ENCODE data around the gene ARHGAP40.

DNA sequence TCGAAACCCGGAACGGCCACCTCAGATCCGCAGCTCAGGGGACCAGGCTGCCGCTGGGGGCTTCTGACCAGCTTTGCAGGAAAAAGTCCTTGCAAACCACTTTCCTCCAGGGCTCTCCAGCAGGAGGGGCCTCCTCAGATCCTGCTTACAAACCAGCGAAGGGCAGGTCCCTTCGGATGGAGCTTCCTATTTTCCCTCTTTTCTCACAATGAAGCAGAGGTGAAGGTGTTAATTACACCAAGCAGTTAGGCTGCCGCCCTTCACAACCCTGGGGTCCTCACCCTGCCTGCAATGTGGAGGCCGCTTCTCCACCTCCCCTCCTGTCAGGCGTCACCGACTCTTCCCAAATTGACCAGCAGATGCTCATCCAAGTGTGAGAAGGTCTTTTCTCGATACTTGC, 5.7 kb downstream of the ARHGAP40 start:
- TF ChIP-seq ATAD3A (CRISPR knock-in tag; IDR thresholded peaks at IDR 0.05) (no peak), SOX13 (IDR thresholded peaks at IDR 0.05) (no peak), SOX13 (CRISPR knock-in tag; conservative IDR thresholded peaks at IDR 0.05 in 1 of 2, IDR thresholded peaks at IDR 0.05 in 1 of 2) (no peak), PITX1 (CRISPR knock-in tag; IDR thresholded peaks at IDR 0.05) (no peak), KLF9 (CRISPR knock-in tag; IDR thresholded peaks at IDR 0.05; ENCODE audit: low read depth) (no peak), SIN3A (IDR thresholded peaks at IDR 0.05; ENCODE audit: borderline replicate concordance, low read depth, low read length) (no peak), ZNF3 (CRISPR knock-in tag; IDR thresholded peaks at IDR 0.05) (no peak), HNRNPLL (IDR thresholded peaks at IDR 0.05; ENCODE audit: low read depth, low read length, poor library complexity, severe bottlenecking) (no peak), RXRA (CRISPR knock-in tag; IDR thresholded peaks at IDR 0.05) (no peak), HNRNPH1 (optimal IDR thresholded peaks at IDR 0.05; ENCODE audit: low read depth, low read length) (no peak), POLR2G (IDR thresholded peaks at IDR 0.05; ENCODE audit: low read depth, low read length) (no peak), EZH2 (conservative IDR thresholded peaks at IDR 0.05; ENCODE audit: low read depth, low read length) (no peak), ZNF674 (CRISPR knock-in tag; IDR thresholded peaks at IDR 0.05; ENCODE audit: low read depth) (no peak)
- TF ChIP-seq, protein P1, sequence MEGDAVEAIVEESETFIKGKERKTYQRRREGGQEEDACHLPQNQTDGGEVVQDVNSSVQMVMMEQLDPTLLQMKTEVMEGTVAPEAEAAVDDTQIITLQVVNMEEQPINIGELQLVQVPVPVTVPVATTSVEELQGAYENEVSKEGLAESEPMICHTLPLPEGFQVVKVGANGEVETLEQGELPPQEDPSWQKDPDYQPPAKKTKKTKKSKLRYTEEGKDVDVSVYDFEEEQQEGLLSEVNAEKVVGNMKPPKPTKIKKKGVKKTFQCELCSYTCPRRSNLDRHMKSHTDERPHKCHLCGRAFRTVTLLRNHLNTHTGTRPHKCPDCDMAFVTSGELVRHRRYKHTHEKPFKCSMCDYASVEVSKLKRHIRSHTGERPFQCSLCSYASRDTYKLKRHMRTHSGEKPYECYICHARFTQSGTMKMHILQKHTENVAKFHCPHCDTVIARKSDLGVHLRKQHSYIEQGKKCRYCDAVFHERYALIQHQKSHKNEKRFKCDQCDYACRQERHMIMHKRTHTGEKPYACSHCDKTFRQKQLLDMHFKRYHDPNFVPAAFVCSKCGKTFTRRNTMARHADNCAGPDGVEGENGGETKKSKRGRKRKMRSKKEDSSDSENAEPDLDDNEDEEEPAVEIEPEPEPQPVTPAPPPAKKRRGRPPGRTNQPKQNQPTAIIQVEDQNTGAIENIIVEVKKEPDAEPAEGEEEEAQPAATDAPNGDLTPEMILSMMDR (CRISPR knock-in tag; IDR thresholded peaks at IDR 0.05) = no peak
- TF ChIP-seq, protein P2, sequence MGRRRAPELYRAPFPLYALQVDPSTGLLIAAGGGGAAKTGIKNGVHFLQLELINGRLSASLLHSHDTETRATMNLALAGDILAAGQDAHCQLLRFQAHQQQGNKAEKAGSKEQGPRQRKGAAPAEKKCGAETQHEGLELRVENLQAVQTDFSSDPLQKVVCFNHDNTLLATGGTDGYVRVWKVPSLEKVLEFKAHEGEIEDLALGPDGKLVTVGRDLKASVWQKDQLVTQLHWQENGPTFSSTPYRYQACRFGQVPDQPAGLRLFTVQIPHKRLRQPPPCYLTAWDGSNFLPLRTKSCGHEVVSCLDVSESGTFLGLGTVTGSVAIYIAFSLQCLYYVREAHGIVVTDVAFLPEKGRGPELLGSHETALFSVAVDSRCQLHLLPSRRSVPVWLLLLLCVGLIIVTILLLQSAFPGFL (CRISPR knock-in tag; IDR thresholded peaks at IDR 0.05) = no peak
